Astrocyte (in vitro differentiated cells and primary cell): Measurements from ENCODE around the gene TNP1. TPM values are rescaled to one million over a fixed set of nuclear protein-coding genes. Genes with fewer than 3 reads are reported as not detected.

Source experiments
- DNase-seq: peaks from one replicate; pipeline ENCODE4 v3.0.0-alpha.2; 2010; ENCODE audit warnings: low read depth
- FAIRE-seq: peaks from 2 replicates; lab custom pipeline; 2011; peaks lifted over from hg19 to GRCh38; lab: Jason Lieb, UNC
- H2AFZ ChIP-seq: 2 replicates; pipeline ENCODE4 v1.6.0; 2012; ENCODE audit warnings: low read depth, low read length, inconsistent platforms
- H3K27ac ChIP-seq: 2 replicates; pipeline ENCODE4 v1.5.1; 2011; ENCODE audit warnings: low read depth, low read length, inconsistent platforms
- H3K27me3 ChIP-seq: 2 replicates; pipeline ENCODE4 v1.6.0; 2011; ENCODE audit warnings: low read length, inconsistent platforms; ENCODE audit not compliant: insufficient read depth
- H3K36me3 ChIP-seq: 2 replicates; pipeline ENCODE4 v1.5.1; 2011; ENCODE audit warnings: low read length, inconsistent platforms; ENCODE audit not compliant: insufficient read depth
- H3K4me1 ChIP-seq: 2 replicates; pipeline ENCODE4 v1.5.1; 2011; ENCODE audit warnings: low read length, inconsistent platforms; ENCODE audit not compliant: insufficient read depth
- H3K4me2 ChIP-seq: 2 replicates; pipeline ENCODE4 v1.6.0; 2012; ENCODE audit warnings: low read length, inconsistent platforms
- H3K4me3 ChIP-seq: 2 replicates; pipeline ENCODE4 v1.5.1; 2011; ENCODE audit warnings: low read depth, mild to moderate bottlenecking, low read length, inconsistent platforms; ENCODE audit not compliant: insufficient read depth
- H3K79me2 ChIP-seq: 2 replicates; pipeline ENCODE4 v1.6.0; 2012; ENCODE audit warnings: mild to moderate bottlenecking, low read length, inconsistent platforms; ENCODE audit not compliant: insufficient read depth
- H3K9ac ChIP-seq: 2 replicates; pipeline ENCODE4 v1.6.0; 2012; ENCODE audit warnings: mild to moderate bottlenecking, low read length, inconsistent platforms
- H3K9me3 ChIP-seq: 2 replicates; pipeline ENCODE4 v1.5.1; 2012; ENCODE audit warnings: low read depth, mild to moderate bottlenecking, low read length, inconsistent platforms; ENCODE audit not compliant: insufficient read depth
- H4K20me1 ChIP-seq: 2 replicates; pipeline ENCODE4 v1.6.0; 2012; ENCODE audit warnings: low read length, inconsistent platforms; ENCODE audit not compliant: insufficient read depth
- H3K27ac Mint-ChIP-seq: one replicate; pipeline ENCODE4 v1.8.0; 2021; ENCODE audit warnings: mild to moderate bottlenecking, mixed read lengths; ENCODE audit not compliant: unreplicated experiment
- H3K27me3 Mint-ChIP-seq: one replicate; pipeline ENCODE4 v1.8.0; 2021; ENCODE audit warnings: low read depth, mixed read lengths; ENCODE audit not compliant: unreplicated experiment
- H3K36me3 Mint-ChIP-seq: one replicate; pipeline ENCODE4 v1.8.0; 2021; ENCODE audit warnings: low read depth, mixed read lengths; ENCODE audit not compliant: unreplicated experiment
- H3K4me1 Mint-ChIP-seq: one replicate; pipeline ENCODE4 v1.8.0; 2021; ENCODE audit warnings: low read depth, mixed read lengths; ENCODE audit not compliant: unreplicated experiment
- H3K4me3 Mint-ChIP-seq: one replicate; pipeline ENCODE4 v1.8.0; 2021; ENCODE audit warnings: mild to moderate bottlenecking, moderate library complexity, mixed read lengths; ENCODE audit not compliant: unreplicated experiment
- H3K9me3 Mint-ChIP-seq: one replicate; pipeline ENCODE4 v1.8.0; 2021; ENCODE audit warnings: mild to moderate bottlenecking, mixed read lengths; ENCODE audit not compliant: unreplicated experiment
- EZH2 ChIP-seq: IDR thresholded peaks from 2 replicates; pipeline ENCODE4 v1.6.1; 2012; ENCODE audit warnings: mild to moderate bottlenecking, low read length, inconsistent platforms; ENCODE audit not compliant: insufficient read depth
- total RNA-seq: library from RNA; stranded (reverse); gene quantifications from 2 replicates; pipeline ENCODE4 v1.2.1, GENCODE V29; 2021
- TF ChIP-seq, protein P1 (sequence below): IDR thresholded peaks from 2 replicates; pipeline ENCODE4 v1.5.1; 2011; ENCODE audit warnings: low read depth, mild to moderate bottlenecking, inconsistent platforms, low read length, moderate library complexity; ENCODE audit not compliant: insufficient read depth

TNP1 gene
- total RNA-seq, 1 donor from 2014 or later, result not detected

DNA sequence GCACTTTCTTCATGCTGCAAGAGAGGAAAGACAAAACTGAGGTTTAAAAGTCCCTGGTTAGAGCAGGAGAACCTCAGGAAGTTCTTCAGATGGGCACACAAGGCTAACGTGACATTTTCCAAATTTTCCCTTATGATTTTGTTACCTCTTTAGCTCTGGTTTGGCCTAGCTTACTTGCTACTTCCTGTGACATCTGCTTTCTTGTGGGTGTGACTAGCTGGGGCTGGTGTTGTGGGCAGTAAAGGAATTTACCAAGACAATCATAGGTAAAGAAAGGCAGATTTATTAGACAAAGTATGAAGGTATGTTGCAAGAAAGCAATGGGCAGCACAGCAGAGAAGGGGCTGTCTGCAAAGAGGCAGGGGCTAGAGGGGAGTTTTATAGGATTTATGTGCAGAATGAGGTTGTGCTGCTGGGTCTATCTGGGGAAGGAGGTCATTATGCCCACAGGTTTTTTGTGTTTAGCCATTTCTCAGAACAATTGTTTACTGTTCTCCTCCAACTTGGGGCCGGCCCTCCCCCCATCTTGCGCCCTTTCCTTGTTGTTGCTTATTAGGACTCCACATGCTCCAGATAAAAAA is 6.7 kb upstream of the TNP1 start:
- Mint-ChIP-seq H3K27me3 (peaks cover 11% of the 10 kb centered on the region), H3K4me1 (peaks cover 12% of the 10 kb centered on the region), H3K4me3 (no peak overlapping the region), H3K36me3 (peaks cover 3% of the 10 kb centered on the region), H3K9me3 (peaks cover 6% of the 10 kb centered on the region), H3K27ac (no peak overlapping the region)
- DNase-seq, result no peak
- Histone ChIP-seq H3K9ac (no peak overlapping the region), H4K20me1 (no peaks in the 10 kb centered on the region), H3K4me2 (no peak overlapping the region), H3K9me3 (no peaks in the 10 kb centered on the region), H3K79me2 (no peaks in the 10 kb centered on the region), H3K36me3 (no peaks in the 10 kb centered on the region), H3K4me3 (no peak overlapping the region), H2AFZ (no peak overlapping the region), H3K4me1 (no peaks in the 10 kb centered on the region), H3K27me3 (no peaks in the 10 kb centered on the region), H3K27ac (no peak overlapping the region)
- FAIRE-seq, result no peak
- TF ChIP-seq EZH2, result no peak

DNA sequence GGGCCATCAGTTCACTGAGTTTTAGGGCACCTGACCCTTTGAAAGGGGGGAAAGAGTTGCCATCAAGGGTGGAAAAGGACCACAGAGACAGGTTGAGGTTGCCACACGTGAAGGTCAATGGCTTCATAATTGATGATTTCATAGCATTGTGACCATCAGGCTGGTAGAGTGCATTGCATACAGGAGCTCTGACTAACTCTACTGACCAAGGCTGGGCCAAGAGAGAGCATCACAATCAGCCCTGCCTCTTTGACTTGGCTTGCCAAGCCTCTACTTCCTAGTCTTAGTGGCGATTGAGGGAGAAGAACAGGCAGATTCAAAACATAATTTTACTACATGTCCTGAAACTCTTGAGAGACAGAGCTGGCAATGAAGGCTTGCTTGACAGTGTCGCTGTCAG is 5.8 kb upstream of the TNP1 start:
- Histone ChIP-seq H3K9ac (no peak overlapping the region), H2AFZ (no peak overlapping the region), H3K9me3 (no peaks in the 10 kb centered on the region), H3K27me3 (no peaks in the 10 kb centered on the region), H3K79me2 (no peaks in the 10 kb centered on the region), H3K4me3 (no peak overlapping the region), H3K4me1 (no peaks in the 10 kb centered on the region), H3K36me3 (no peaks in the 10 kb centered on the region), H4K20me1 (no peaks in the 10 kb centered on the region), H3K4me2 (no peak overlapping the region), H3K27ac (no peak overlapping the region)
- FAIRE-seq (no peak), DNase-seq (no peak)
- Mint-ChIP-seq H3K27me3 (peaks cover 13% of the 10 kb centered on the region), H3K36me3 (peaks cover 3% of the 10 kb centered on the region), H3K9me3 (peaks cover 6% of the 10 kb centered on the region), H3K27ac (no peak overlapping the region), H3K4me1 (peaks cover 12% of the 10 kb centered on the region), H3K4me3 (no peak overlapping the region)
- TF ChIP-seq, protein P1, sequence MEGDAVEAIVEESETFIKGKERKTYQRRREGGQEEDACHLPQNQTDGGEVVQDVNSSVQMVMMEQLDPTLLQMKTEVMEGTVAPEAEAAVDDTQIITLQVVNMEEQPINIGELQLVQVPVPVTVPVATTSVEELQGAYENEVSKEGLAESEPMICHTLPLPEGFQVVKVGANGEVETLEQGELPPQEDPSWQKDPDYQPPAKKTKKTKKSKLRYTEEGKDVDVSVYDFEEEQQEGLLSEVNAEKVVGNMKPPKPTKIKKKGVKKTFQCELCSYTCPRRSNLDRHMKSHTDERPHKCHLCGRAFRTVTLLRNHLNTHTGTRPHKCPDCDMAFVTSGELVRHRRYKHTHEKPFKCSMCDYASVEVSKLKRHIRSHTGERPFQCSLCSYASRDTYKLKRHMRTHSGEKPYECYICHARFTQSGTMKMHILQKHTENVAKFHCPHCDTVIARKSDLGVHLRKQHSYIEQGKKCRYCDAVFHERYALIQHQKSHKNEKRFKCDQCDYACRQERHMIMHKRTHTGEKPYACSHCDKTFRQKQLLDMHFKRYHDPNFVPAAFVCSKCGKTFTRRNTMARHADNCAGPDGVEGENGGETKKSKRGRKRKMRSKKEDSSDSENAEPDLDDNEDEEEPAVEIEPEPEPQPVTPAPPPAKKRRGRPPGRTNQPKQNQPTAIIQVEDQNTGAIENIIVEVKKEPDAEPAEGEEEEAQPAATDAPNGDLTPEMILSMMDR, result no peak
- no peak for TF ChIP-seq EZH2

DNA sequence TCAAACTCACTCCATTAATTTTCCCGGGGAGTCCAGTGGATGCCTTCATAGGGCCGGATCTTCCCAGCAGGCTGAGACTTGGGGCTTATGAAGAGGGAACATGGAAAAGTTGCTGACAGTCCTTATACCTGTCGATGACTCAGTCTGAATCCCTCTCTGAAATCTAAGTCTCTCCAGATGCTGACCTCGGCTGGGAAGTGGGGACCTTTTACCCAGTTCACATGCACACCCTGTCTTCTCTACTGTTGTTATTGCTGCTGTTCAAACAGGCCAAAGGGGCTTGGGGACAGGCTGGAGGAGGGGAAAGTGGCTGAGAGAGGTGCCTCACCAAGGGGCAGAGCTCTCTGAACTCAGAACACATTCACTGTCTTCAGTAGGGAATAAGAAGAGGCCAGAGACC is 4.1 kb upstream of the TNP1 start:
- Mint-ChIP-seq H3K4me1 (peaks cover 12% of the 10 kb centered on the region), H3K27me3 (peaks cover 14% of the 10 kb centered on the region), H3K4me3 (no peak overlapping the region), H3K36me3 (peaks cover 3% of the 10 kb centered on the region), H3K9me3 (peaks cover under 1% of the 10 kb centered on the region), H3K27ac (no peak overlapping the region)
- no peak overlapping the region for H2AFZ ChIP-seq
- H3K36me3 ChIP-seq, result no peaks in the 10 kb centered on the region
- no peak overlapping the region for H3K9ac ChIP-seq
- no peaks in the 10 kb centered on the region for H3K27me3 ChIP-seq
- no peak overlapping the region for H3K27ac ChIP-seq
- H3K79me2 ChIP-seq, result no peaks in the 10 kb centered on the region
- DNase-seq (no peak), FAIRE-seq (no peak)
- H4K20me1 ChIP-seq, result no peaks in the 10 kb centered on the region
- no peaks in the 10 kb centered on the region for H3K4me1 ChIP-seq
- H3K9me3 ChIP-seq, result no peaks in the 10 kb centered on the region
- no peak for TF ChIP-seq EZH2
- TF ChIP-seq, protein P1, result no peak
- H3K4me3 ChIP-seq, result no peak overlapping the region
- no peak overlapping the region for H3K4me2 ChIP-seq
